B cell (primary cell): ENCODE results near the gene ZNF638.

Source experiments
- EZH2 ChIP-seq: IDR thresholded peaks from 2 replicates; pipeline ENCODE4 v1.6.1; 2012; ENCODE audit warnings: borderline replicate concordance, low read depth, mild to moderate bottlenecking, moderate library complexity, low read length; ENCODE audit not compliant: insufficient read depth, poor library complexity, severe bottlenecking
- TF ChIP-seq, protein P1 (sequence below): fragments of 200-600 bp; IDR thresholded peaks from one replicate; pipeline ENCODE4 v1.8.0; 2022; ENCODE audit warnings: antibody characterized with exemption, mild to moderate bottlenecking

DNA sequence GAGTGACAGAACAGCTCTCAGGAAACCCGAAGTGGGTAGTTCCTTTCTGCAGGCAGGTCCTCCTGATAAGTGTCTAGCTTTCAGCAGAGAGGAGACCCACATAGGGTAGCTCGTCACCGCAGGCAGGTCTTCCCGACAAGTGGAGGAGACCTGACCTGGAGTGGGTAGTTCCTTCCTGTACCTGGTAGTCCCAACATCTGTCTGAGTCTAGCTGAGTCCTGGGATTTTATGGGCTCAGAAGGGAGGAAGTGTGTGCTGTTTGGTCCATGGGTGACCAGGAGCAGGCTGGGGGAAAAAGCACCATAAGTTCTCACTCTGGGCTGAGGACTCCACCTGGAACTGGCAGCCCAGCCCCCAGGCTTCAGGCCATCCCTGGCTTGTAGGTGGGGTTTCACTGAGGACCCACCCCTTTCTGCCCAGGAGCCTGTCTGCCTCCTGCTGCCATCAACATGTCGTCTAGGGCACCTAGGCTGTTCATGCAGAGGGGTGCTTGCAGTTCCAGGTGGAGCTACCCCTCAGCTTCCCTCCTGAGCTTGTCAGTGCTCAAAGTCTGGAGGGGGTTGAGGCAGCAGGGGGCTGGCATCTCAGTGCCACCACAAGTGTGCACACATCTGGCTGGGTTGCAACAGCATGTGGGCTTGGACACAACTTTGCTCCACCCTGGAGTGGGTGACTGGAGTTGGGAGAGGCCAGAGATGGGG lies 131.2 kb downstream of the ZNF638 start:
- TF ChIP-seq, protein P1, sequence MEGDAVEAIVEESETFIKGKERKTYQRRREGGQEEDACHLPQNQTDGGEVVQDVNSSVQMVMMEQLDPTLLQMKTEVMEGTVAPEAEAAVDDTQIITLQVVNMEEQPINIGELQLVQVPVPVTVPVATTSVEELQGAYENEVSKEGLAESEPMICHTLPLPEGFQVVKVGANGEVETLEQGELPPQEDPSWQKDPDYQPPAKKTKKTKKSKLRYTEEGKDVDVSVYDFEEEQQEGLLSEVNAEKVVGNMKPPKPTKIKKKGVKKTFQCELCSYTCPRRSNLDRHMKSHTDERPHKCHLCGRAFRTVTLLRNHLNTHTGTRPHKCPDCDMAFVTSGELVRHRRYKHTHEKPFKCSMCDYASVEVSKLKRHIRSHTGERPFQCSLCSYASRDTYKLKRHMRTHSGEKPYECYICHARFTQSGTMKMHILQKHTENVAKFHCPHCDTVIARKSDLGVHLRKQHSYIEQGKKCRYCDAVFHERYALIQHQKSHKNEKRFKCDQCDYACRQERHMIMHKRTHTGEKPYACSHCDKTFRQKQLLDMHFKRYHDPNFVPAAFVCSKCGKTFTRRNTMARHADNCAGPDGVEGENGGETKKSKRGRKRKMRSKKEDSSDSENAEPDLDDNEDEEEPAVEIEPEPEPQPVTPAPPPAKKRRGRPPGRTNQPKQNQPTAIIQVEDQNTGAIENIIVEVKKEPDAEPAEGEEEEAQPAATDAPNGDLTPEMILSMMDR, result no peak
- TF ChIP-seq EZH2, result no peak
